HG02938 (cell line): Measurements from ENCODE around the gene LINC01488.

Experiments used
- ATAC-seq: cut with Tn5 transposase; IDR thresholded peaks from one replicate; pipeline ENCODE4 v1.9.1; 2021; ENCODE audit warnings: mild to moderate bottlenecking, moderate library complexity; ENCODE audit not compliant: unreplicated experiment

The LINC01488 gene

DNA sequence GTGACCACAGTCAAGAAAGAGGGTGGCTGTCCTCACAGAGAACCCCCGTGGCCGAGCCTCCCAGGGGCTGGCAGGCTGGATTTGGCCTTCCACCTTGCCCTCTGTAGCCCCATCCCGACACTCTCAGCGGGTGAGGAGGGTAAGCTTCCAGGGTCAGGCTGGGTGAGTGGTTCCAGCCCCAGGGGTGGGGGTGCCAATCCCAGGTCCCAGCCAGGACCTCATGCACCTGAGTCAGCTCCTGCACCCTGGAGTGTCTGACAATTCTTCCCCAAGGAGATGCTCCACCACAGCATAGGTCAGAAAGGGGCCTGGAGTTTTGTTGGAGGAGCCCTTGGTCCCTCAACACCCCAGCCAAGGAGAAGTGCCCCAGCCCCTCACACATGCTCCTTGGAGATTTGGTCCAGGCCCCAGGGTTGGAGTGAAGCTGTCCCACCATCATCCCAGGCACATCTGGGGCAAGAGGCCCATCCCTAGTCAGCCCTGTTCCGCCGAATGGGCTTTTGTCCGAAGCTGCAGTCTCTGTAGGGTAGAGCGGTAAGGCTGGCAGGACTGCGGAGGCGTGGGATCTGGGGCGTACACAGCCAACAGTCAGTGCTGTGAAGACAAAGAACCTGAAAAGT lies 8.4 kb downstream of the LINC01488 start:
- no peak for ATAC-seq

DNA sequence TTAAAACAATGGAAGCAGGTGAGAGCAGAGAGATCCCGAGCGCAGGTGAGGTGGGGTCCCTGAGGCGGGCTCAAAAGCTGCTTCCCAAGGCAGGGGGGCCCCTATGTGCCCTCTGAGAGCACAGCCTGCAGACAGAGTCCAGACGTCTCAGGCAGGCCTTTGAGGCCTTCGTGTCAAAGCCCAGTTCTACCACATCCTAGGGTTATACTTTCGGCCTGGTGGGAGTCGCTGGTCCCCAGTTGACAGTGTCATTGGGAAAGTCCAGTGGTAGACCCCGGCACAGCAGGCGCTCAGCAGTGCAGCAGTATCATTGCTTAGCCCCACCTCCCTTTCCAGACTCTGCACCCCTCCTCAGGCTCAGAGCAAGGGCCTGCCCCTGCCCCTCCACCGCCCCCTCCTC lies 9.1 kb downstream of the LINC01488 start:
- no peak for ATAC-seq

DNA sequence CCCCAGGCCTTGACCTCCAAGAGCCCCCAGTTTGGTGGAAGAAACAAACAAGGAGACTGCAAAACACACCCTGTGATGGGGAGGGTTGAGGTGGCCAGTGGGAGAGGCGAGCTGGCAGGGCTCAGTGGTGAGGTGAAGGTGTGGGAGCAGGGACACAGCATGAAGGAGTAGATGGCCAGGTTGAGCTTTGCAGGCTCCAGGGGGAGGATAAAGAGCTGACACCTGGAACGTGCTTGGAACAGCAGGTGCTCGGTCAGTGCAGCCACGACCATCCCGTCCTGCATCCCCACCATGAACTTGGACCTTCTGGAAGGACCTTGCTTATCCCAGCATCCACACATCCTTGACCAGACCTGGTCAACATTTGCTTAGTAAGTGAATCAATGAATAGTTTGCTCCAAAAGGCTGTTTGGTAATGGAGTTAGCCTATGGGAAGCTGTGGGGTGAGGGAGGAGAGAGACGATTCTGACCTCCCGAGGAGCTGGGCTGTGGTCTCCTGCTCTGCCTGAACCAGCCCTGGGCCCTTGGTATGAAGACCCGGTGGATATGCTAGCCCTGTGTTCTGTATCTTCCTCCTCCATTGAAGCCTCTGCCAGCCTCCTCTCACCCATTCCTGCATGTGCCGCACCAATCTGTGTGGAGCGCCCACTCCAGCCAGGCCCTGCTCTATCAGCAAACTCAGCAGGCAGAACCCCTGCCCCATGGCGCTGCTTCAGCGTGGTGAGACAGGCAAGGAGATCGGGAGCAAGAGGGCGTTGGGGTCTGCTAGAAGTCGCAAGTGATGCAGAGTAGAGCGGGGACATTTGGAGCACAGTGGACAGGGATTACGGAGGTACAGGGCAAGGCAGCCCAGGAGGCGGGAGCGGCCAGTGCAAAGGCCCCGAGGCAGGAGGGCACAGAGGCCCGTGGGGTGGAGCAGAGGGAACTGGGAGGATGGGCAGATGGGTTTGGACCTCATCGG lies 9.9 kb downstream of the LINC01488 start:
- ATAC-seq = no peak

DNA sequence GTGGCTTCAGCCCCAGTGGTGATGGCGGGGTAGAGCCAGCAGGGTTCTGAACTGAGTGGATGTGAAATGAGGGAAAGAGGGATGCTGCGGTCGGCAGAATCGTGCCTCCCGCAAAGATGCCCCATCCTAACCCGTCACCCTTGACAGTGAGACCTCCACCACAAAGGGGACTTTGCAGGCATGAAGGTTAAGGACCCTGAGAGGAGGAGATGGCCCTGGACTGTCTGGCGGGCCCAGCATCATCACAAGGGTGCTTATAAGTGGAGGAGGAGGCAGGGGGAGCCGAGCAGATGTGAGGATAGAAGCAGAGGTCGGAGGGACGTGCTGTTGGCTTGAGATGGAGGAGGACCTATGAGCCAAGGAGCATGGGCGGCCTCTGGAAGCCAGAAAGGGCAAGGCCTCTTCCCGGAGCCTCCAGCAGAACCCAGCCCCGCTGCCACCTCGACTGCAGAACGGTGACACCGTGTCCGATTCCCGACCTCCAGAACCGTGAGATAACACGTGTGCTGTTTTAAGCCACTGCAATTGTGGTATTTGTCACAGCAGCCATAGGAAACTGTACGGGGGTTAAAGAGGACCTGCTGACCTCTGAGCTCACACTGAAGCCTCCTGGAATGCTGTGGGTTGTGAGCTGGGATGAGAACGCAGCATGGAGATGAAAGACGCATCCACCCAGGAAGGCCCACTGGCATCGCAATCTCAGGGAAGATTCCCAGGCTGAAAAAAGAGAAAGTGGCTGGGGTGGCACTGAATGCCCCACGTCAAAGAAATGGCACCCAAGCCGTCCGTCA lies 10.9 kb downstream of the LINC01488 start:
- no peak for ATAC-seq

DNA sequence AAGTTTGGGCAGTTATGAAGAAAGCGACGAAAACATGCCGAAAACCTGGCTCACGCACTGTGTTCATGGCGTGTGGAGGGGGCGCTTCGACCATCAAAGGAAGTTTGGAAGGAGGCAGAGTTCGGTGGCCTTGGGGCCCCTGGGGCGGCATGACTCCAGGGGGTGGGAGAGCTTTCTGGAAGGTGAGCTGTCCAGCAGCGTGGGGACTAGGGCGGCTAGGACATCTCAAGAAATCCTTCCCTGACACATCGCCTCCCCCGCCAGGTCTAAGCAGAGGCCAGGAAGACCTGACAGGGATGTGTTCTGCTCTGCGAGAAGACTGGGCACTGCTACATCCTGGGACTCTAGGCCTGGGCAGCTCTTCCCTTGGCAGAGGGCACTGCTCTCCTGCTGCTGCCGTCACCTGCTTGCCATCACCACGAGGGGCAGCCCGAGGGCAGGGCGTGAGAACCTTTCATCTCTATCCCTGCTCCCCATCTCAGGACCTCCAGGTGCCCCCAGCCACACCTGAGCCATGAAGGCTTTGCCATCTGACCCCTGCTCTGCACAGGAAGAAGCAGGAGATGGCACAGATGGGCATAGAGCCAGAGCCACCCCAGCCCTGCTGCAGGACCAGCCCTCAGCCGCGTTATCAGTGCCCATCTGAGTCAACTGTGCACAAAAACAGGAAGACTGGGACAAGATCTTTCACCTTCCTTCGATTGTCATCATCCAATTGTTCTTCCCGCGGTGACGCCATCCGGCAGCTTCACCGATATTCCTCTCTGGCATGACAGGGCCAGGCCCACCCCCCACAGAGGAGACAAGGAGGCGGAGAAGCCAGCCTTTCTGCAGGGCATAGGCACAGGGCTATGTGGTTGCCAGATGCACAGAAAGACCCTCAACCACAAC lies 12.7 kb downstream of the LINC01488 start:
- ATAC-seq = no peak

DNA sequence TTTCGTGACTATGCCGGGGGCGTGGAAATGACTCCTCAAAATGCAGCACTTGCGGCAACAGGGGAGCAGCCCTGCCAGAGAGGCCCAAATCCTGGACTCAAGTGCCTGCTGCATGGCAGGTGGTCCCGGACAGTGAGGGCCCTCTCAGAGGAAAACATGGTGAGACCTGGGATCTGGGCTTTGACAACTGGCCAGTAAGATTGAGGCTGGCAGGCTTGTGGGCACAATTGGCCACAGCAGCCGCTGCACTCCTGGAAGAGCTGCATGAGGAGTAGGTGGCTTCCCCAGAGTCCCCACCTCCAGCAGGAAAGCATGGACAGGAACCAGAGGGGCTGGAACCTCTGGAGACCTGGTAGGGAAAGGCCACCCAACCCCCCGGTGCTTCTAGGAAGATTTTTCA lies 13.4 kb downstream of the LINC01488 start:
- no peak for ATAC-seq

DNA sequence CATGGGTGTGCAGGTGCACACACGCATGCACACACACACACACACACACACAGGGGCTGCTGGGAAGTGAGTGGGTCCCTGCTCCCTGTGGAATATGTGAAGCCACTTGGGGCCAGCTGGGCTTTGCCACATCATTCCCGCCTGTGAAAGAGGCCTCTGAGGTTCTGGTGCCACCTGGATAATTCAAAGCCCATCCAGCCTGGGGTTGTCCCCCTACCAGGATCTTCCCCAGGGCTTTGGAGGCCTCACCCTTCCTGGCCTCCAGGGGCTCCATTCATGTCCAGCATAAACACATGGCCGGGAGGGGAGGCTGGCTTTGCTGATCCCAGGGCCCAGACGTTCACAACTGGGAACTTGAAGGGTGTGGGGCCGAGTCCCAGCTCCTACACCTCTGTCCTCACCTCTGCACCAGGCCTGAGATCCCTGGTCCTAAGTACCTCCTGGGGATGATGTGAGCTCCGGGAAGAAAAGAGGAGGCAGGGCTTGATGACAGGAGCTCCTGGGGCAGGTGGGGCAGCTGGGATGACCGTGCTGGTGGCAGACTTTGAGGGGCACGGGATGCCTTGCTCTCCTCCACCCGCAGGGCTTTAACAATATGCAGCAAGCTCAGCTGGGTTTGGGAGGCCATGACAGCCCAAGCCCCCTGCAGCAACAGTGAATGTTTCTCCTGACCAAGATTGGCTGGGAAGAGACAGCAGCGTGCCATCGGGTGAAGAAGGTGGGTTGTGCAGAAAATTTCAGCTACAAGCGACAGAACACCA lies 14.2 kb downstream of the LINC01488 start:
- no peak for ATAC-seq

DNA sequence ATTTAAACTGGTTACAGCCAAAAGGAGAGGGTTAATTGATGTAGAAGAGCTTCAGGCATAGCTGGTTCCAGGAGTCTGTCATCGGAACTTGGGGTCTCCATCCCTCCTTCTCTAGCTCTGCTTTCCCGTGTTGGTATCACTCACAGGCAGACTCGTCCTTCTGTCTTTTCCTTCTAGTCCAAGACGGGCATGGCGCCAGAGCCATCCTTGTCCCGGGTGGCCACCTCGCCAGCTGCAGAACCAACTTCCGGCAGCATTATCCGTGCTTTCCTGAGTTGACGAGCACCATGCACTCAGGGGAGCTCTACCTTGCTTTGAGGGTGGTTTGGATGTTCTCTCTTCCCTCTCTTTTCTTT lies 14.7 kb downstream of the LINC01488 start:
- no peak for ATAC-seq

DNA sequence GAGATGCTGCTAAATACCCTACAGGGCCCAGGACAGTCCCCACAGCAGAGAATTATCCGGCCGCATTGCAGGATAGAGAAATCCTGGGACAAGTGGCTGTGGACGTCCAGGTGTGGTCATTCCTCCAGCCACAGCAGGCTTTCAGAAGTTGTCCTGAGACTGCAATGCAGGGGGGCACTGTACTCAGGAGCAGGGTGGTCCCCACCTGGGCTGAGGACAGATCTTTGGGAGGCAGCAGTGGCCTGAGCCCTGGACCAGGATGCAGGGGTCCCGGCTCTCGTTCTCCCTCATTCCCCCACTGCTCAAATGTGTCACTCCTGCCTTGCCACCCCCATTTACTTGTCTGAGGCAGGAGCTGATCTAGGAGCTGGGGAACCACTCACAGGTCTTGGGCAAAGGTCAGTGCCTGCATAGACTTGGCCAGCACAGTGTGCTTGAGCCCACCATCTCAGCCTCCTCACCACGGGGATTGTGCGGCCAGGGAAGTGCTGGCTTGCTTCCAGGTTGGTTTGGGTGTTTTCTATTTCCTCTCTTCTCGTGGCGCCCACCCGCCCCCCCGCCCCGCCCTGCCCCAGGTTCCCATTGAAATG lies 15.3 kb downstream of the LINC01488 start:
- no peak for ATAC-seq

DNA sequence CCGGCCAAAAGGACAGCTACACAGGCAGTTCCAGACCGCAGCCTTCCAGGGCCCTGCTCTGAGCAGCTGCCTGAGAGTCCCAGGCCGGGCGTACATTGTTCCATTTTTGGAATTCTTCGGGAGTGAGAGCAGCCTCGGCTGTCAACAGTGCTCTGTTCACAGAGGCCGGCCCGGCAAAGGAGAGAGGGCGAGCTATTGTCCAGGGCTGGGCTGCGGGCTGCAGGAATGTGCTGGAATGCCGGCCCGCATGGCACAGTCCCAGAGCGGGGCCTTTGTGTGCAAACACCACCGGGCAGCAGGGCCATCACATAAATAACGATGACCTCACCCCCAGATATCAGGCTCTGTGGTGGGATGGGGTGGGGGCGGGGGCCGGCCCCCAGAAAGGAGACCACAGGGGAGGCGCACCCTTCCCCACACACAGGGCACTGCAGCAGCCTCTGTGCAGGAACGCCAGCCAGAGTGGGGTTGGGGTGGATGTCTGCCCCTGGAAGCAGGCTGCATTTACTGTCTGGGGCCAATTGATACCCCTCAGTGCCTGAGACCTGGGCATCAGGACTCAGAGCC lies 15.8 kb downstream of the LINC01488 start:
- no peak for ATAC-seq

DNA sequence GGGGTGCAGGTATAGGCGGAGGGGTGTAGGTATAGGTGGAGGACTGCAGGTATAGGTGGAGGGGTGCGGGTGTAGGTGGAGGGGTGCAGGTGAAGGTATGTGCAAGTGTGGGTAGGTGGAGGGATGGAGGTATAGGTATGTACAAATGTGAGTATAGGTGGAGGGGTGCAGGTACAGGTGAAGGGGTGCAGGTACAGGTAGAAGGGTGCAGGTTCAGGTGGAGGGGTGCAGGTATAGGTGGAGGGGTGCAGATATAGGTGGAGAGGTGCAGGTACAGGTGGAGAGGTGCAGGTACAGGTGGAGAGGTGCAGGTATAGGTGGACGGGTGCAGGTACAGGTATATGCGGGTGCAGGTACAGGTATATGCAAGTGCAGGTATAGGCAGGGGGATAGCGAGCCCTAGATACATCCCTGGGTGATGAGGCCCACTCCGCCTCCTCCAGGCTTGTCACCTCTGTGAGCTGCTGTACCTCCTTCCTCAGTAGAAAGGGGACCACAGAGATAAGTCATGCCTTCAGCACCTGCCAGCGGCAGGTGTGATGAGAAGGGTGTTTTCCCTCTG lies 17.2 kb downstream of the LINC01488 start:
- ATAC-seq = no peak

DNA sequence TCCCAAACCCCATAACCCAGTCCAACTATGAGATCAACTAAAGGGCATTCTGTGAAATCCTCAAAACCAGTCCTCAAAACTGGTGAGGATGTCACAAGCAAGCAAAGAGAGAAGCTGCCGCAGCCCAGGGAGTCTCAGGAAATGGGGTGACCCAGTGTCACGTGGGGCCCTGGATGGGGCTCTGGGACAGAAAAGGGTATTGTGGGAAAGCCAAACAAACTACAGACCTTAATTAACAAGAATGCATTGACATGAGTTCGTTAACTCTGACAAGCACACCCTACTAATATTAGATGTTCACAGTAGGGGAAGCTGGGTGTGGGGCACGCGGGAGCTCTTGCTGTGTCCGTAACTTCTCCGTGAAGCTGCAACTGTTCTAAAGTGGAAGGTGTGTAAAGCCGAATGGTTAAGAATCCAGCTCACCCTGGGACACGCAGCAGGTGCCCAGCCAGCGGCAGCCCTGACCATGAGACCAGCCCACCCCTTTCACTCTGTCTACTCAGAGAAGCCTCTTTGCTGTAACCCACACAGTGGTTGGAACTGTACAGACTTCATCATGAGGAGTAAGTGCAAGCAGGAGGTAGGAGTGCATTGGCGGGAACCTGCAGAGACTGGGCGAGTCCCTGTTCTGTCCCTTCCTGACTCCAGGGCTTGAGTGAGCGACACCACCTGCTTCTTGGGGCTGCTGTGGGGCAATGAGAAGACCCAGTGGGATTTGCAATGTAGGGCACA lies 17.9 kb downstream of the LINC01488 start:
- no peak for ATAC-seq

DNA sequence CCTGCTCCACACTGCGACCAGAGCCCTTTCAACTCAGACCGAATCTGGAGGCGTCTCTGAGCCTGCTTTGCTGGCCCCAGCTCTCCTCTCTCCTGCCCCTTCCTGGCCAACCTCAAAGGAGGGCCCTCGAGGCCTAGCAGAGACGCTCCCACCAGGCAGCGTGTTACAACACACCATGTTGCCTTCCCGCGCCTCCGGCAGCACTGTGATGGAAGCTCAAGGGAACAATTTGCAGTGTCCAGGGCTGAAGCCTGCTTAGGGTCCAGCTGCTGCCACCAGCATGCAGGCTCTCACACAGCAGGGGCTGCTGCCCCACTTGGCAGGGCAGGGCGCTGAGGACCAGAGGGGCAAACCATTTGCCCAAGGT lies 18.4 kb downstream of the LINC01488 start:
- ATAC-seq = no peak

DNA sequence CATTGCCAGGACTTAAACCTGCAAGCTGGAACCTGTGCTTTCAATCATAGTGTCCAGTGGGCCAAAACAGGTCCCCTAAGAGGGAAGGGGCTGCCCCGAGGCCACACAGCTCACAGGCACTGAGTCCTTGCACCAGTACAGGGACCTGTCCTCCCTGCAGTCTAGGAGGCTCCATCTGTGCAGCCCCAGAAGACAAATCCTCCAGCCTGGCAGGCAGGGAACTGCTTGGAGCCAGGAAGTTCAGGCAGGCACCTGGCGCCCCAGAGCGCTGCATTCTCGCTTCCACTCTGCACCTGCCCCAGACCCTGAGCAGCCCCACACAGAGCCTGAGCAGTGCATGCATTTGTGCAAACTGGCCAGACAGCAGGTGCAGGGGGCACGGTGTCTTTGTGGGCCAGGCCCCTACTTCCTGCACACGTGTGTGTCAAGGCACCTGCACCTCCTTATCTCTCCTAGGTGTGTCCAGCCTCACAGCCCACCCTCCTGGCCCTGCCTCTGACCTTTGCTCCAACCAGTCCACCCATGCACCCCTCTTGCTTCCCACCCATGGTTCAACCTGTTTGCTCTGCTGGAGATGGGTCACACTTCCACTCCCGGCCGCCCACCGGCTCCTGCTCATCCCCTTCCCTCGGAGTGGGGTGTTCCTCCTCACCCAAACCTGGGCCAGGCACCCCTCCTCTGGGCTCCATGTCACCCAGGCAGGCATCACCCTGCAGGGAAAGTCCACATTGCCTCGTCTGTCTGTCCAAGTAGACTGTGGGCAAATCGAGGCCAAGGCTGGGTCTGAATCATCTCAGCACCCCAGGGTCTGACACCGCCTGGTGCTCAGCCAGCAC lies 19.0 kb downstream of the LINC01488 start:
- no peak for ATAC-seq

DNA sequence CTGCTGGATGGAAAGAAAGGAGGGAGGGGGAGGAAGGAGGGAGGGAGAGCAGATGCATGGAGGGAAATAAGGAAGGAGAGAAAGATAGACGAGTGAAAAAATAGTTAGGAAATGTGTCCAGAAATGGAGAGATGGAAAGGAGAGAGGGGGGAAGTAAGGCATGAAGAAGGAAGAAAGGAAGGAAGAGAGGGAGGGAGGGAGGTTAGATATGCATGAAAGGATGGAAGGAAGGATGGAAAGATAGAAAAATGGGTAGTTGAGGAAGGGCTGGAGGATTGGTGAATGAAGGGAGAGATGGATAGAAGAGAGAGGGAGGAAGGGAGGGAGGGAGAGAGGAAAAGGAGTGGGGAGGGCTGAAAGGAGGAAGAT lies 19.6 kb downstream of the LINC01488 start:
- no peak for ATAC-seq

DNA sequence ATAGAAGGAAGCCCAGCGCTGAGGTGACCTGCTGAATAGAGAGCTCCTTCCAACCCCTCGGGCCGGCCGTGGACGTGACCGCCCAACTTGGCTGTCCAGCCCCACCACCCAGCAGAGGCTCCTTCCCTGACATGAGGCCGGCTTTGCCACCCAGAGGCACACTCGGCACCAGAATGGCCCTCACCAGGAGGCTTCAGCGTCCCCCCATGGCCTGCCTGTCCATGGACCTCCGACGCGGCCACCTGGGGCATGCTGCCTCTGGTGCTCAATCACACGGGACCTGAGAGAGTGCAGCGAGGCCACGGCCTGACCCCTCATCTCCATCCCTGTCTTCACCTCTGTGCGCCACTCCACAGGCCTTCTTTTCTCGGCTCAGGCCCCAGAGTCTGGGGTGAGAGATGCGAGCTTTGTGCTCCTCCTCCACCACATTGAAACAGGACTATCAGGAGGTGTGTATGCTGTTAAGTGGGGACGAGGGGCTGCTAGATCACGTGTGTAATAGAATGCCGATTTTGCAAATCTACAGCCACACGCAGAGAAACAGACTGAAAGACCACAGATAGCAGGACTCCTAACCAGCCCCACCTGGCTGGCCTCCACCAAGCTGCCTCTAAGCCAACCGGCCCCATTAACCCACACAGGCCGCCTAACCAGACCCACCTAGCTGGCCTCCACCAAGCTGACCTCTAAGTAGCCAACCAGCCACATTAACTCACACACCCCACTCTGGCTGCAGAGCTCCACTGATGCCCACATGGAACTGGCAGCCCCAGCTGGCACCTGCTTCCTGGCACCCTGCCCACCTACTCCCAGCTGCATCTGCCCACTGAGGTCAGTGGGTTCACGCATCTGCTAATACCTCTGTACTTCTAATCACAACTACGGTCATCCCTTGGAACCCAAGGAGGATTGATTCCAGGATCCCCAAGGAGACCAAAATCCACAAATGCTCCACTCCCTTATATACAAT lies 20.7 kb downstream of the LINC01488 start:
- no peak for ATAC-seq
